ENCODE results near the gene FBXO44.
"Not testable (repeated sequence)": the region's sequence is repeated elsewhere in the genome, so short reads cannot be mapped to it uniquely, and the experiment has no call there.

The FBXO44 gene

GRCh38 chr1:11654137-11654938, at the start of gene FBXO44, which contains the start of gene FBXO2:
TSS of gene FBXO44 (plus strand) at chr1:11654877. CDS start at chr1:11655836, 959 bp downstream.
TSS of gene FBXO2 (minus strand) at chr1:11654429. CDS start at chr1:11654340, 89 bp downstream.
- ATAC-seq (replicated peaks; ENCODE audit: extremely low read depth, poor library complexity, severe bottlenecking) (peak; percentile 54), DNase-seq (ENCODE audit: low spot score in 2 of 2) (no peak)
- no peaks in the 10 kb centered on the region for H3K9me3 Mint-ChIP-seq
- peaks cover 21% of the 10 kb centered on the region for H3K36me3 Mint-ChIP-seq (ENCODE audit: insufficient read depth)
- no peak within 1 kb of the TSS for H3K27ac Mint-ChIP-seq (ENCODE audit: low read depth)
- H3K27me3 Mint-ChIP-seq: no peaks in the 10 kb centered on the region
- peak within 1 kb of the TSS; percentile 74 for H3K4me3 Mint-ChIP-seq
- H3K4me1 Mint-ChIP-seq: peaks cover 26% of the 10 kb centered on the region

- H3K4me3 Mint-ChIP-seq: no peak overlapping the region
Measured at GRCh38 chr1:11606775-11607174, 47.9 kb upstream of the FBXO44 start.

GRCh38 chr1:11608596-11609130, 46.0 kb upstream of the FBXO44 start:
- H3K4me1 Mint-ChIP-seq; H3K4me3 Mint-ChIP-seq; H3K27ac Mint-ChIP-seq (ENCODE audit: low read depth); H3K9me3 Mint-ChIP-seq; H3K36me3 Mint-ChIP-seq (ENCODE audit: insufficient read depth); DNase-seq (ENCODE audit: low spot score in 2 of 2); ATAC-seq (replicated peaks; ENCODE audit: extremely low read depth, poor library complexity, severe bottlenecking): not testable (repeated sequence)
- H3K27me3 Mint-ChIP-seq: peaks cover 37% of the 10 kb centered on the region

More at GRCh38 chr1:11606775-11607174, 47.9 kb upstream of the FBXO44 start:
- no peak for DNase-seq (ENCODE audit: low spot score in 2 of 2)
- no peaks in the 10 kb centered on the region for H3K9me3 Mint-ChIP-seq
- H3K36me3 Mint-ChIP-seq (ENCODE audit: insufficient read depth): no peaks in the 10 kb centered on the region
- H3K27ac Mint-ChIP-seq (ENCODE audit: low read depth): no peak overlapping the region
- no peak for ATAC-seq (replicated peaks; ENCODE audit: extremely low read depth, poor library complexity, severe bottlenecking)
- H3K27me3 Mint-ChIP-seq: peaks cover 41% of the 10 kb centered on the region
- H3K4me1 Mint-ChIP-seq: no peaks in the 10 kb centered on the region

- H3K27me3 Mint-ChIP-seq: peaks cover 44% of the 10 kb centered on the region
- not testable (repeated sequence) for H3K4me1 Mint-ChIP-seq; DNase-seq (ENCODE audit: low spot score in 2 of 2); H3K9me3 Mint-ChIP-seq; ATAC-seq (replicated peaks; ENCODE audit: extremely low read depth, poor library complexity, severe bottlenecking); H3K27ac Mint-ChIP-seq (ENCODE audit: low read depth); H3K4me3 Mint-ChIP-seq; H3K36me3 Mint-ChIP-seq (ENCODE audit: insufficient read depth)
Measured at GRCh38 chr1:11609378-11609777, 45.3 kb upstream of the FBXO44 start.

- Mint-ChIP-seq H3K27me3 (peaks cover 51% of the 10 kb centered on the region), H3K9me3 (no peaks in the 10 kb centered on the region), H3K27ac (ENCODE audit: low read depth) (no peak overlapping the region), H3K36me3 (ENCODE audit: insufficient read depth) (no peaks in the 10 kb centered on the region), H3K4me1 (no peaks in the 10 kb centered on the region), H3K4me3 (no peak overlapping the region)
- DNase-seq (ENCODE audit: low spot score in 2 of 2) (no peak), ATAC-seq (replicated peaks; ENCODE audit: extremely low read depth, poor library complexity, severe bottlenecking) (no peak)
Measured at GRCh38 chr1:11610629-11611180, 44.0 kb upstream of the FBXO44 start.

GRCh38 chr1:11611638-11612327, 42.9 kb upstream of the FBXO44 start:
- Mint-ChIP-seq H3K27ac (ENCODE audit: low read depth) (no peak overlapping the region), H3K9me3 (no peaks in the 10 kb centered on the region), H3K27me3 (peaks cover 42% of the 10 kb centered on the region), H3K36me3 (ENCODE audit: insufficient read depth) (no peaks in the 10 kb centered on the region), H3K4me3 (no peak overlapping the region), H3K4me1 (no peaks in the 10 kb centered on the region)
- ATAC-seq (replicated peaks; ENCODE audit: extremely low read depth, poor library complexity, severe bottlenecking): no peak
- no peak for DNase-seq (ENCODE audit: low spot score in 2 of 2)

GRCh38 chr1:11613347-11613746, 41.3 kb upstream of the FBXO44 start:
- Mint-ChIP-seq H3K9me3 (no peaks in the 10 kb centered on the region), H3K27ac (ENCODE audit: low read depth) (no peak overlapping the region), H3K27me3 (peaks cover 51% of the 10 kb centered on the region), H3K4me3 (no peak overlapping the region), H3K4me1 (no peaks in the 10 kb centered on the region), H3K36me3 (ENCODE audit: insufficient read depth) (no peaks in the 10 kb centered on the region)
- ATAC-seq (replicated peaks; ENCODE audit: extremely low read depth, poor library complexity, severe bottlenecking) (no peak), DNase-seq (ENCODE audit: low spot score in 2 of 2) (no peak)

GRCh38 chr1:11615090-11615489, 39.6 kb upstream of the FBXO44 start:
- no peak overlapping the region for H3K4me3 Mint-ChIP-seq
- peaks cover 64% of the 10 kb centered on the region for H3K27me3 Mint-ChIP-seq
- H3K4me1 Mint-ChIP-seq: no peaks in the 10 kb centered on the region
- no peaks in the 10 kb centered on the region for H3K9me3 Mint-ChIP-seq
- H3K36me3 Mint-ChIP-seq (ENCODE audit: insufficient read depth): no peaks in the 10 kb centered on the region
- no peak for ATAC-seq (replicated peaks; ENCODE audit: extremely low read depth, poor library complexity, severe bottlenecking)
- no peak overlapping the region for H3K27ac Mint-ChIP-seq (ENCODE audit: low read depth)
- no peak for DNase-seq (ENCODE audit: low spot score in 2 of 2)

- Mint-ChIP-seq H3K27ac (ENCODE audit: low read depth) (no peak overlapping the region), H3K36me3 (ENCODE audit: insufficient read depth) (no peaks in the 10 kb centered on the region), H3K27me3 (peaks cover 70% of the 10 kb centered on the region), H3K4me1 (no peaks in the 10 kb centered on the region), H3K4me3 (no peak overlapping the region), H3K9me3 (no peaks in the 10 kb centered on the region)
- ATAC-seq (replicated peaks; ENCODE audit: extremely low read depth, poor library complexity, severe bottlenecking) (no peak), DNase-seq (ENCODE audit: low spot score in 2 of 2) (no peak)
Measured at GRCh38 chr1:11616766-11617165, 37.9 kb upstream of the FBXO44 start.

GRCh38 chr1:11617314-11617713, 37.4 kb upstream of the FBXO44 start:
- DNase-seq (ENCODE audit: low spot score in 2 of 2) (no peak), ATAC-seq (replicated peaks; ENCODE audit: extremely low read depth, poor library complexity, severe bottlenecking) (no peak)
- H3K9me3 Mint-ChIP-seq: no peaks in the 10 kb centered on the region
- H3K27me3 Mint-ChIP-seq: peaks cover 70% of the 10 kb centered on the region
- H3K36me3 Mint-ChIP-seq (ENCODE audit: insufficient read depth): no peaks in the 10 kb centered on the region
- H3K27ac Mint-ChIP-seq (ENCODE audit: low read depth): no peak overlapping the region
- H3K4me1 Mint-ChIP-seq: no peaks in the 10 kb centered on the region
- no peak overlapping the region for H3K4me3 Mint-ChIP-seq

- H3K27ac Mint-ChIP-seq (ENCODE audit: low read depth): no peak overlapping the region
- no peak overlapping the region for H3K4me3 Mint-ChIP-seq
Measured at GRCh38 chr1:11617741-11618140, 36.9 kb upstream of the FBXO44 start.

GRCh38 chr1:11620405-11620804, 34.3 kb upstream of the FBXO44 start:
- no peaks in the 10 kb centered on the region for H3K4me1 Mint-ChIP-seq
- no peak overlapping the region for H3K27ac Mint-ChIP-seq (ENCODE audit: low read depth)
- H3K36me3 Mint-ChIP-seq (ENCODE audit: insufficient read depth): peaks cover 3% of the 10 kb centered on the region
- ATAC-seq (replicated peaks; ENCODE audit: extremely low read depth, poor library complexity, severe bottlenecking) (no peak), DNase-seq (ENCODE audit: low spot score in 2 of 2) (no peak)
- no peak overlapping the region for H3K4me3 Mint-ChIP-seq
- H3K9me3 Mint-ChIP-seq: no peaks in the 10 kb centered on the region
- H3K27me3 Mint-ChIP-seq: peaks cover 79% of the 10 kb centered on the region

More at GRCh38 chr1:11617741-11618140, 36.9 kb upstream of the FBXO44 start:
- no peaks in the 10 kb centered on the region for H3K36me3 Mint-ChIP-seq (ENCODE audit: insufficient read depth)
- ATAC-seq (replicated peaks; ENCODE audit: extremely low read depth, poor library complexity, severe bottlenecking): no peak
- DNase-seq (ENCODE audit: low spot score in 2 of 2): no peak
- no peaks in the 10 kb centered on the region for H3K9me3 Mint-ChIP-seq
- peaks cover 73% of the 10 kb centered on the region for H3K27me3 Mint-ChIP-seq
- H3K4me1 Mint-ChIP-seq: no peaks in the 10 kb centered on the region
